DMS 273 treated with DMSO at 0.1 percent for 48 hours (cell line): ENCODE results near the gene SNX2.

Experiments
- DNase-seq: peaks from one replicate; lab custom pipeline; 2025; lab: John Stamatoyannopoulos, UW

SNX2 gene

DNA sequence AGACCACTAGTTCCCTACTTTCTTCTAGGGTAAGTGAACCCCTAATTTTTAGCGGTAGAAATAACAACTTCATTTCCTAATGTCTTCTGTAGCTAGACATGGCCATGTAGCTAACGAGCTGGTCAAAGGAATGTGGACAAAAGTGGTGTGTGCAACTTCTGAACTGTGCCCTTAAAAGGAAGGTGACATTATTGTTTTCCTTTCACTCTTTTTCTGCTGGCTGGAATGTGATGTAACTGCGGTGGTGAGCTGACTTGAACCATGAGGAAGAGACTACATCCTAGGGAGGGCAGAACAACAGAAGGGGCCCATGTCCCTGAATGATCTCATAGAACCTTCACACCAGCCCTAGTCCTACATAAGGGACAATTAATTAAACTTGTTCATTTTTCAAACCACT lies 1.3 kb upstream of the SNX2 start:
- no peak for DNase-seq

GRCh38 chr5:122774519-122774860 lies 390 bp upstream of the SNX2 start:
- no peak for DNase-seq

DNA sequence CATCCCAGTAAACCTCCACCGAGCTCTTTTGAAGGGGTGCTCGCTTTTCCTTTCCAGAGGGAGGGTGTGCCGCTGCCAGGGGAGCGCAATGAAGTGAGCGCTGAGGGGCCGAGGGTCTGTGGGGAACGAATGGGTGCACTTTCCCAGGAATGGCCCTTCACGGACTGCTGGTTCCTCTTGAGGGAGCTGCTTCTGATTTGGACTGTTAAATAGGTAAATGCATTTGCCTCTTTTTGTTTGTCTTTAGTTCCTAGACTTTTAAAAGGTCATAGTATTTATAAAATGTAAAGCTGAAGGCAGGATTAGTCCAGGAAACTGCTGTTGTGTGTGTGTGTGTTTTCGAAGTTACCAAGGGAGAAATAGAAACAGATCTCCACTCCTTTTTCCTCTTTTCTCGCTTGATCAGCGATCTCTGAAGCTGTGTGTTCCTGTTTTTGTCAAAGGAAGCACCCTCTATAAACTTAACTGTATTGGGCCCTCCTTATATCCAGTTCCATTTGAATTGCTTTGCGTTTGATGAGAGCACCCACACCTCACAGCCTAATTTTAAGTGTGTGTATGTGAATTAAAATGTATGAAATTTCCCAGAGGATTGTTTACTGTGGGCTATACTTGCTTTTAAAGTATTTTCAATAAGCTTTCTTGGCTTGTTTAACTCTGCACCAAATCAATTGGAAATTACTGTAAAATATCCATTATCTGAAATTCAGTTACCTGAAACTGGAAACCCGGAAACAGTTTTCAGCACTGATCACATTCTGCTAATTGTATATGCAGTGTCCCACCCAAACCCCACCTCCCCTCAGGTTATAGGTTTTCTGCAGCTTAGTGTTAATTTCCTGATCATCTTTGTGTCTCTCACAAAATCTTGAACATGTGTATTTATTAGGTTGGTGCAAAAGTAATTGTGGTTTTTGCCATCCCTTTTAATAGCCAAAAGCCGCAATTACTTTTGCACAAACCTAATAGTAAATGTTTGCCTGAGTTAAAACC lies 966 bp downstream of the SNX2 start:
- no peak for DNase-seq

DNA sequence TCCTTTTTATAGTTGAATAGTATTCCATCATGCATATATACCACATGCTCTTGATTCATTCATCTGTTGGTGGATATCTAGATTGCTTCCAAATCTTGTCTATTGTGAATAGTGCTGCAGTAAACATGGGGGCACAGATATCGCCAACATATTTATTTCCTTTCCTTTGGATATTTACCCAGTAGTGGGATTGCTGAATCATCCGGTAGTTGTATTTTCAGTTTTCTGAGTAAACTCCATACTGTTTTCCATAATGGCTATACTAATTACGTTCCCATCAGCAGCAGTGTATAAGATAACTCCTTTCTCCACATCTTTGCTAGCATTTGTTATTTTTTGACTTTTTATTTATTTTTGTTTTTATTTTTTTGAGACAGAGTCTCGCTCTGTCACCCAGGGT lies 3.3 kb downstream of the SNX2 start:
- no peak for DNase-seq

DNA sequence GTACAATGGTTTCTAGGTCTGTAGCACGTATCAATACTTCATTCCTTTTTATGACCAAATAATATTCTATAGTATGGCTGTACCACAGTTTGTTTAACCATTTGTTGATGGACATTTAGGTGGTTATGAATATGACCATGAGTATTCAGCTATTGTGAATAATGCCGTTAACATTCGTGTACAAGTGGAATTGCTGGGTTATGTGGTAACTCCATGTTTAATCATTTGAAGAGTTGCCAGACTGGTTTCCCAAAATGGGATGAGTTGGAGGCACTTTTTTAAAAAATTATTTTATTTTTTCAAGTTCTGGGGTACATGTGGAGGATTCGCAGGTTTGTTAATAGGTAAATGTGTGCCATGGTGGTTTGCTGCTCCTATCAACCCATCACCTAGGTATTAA lies 4.6 kb downstream of the SNX2 start:
- DNase-seq: no peak

DNA sequence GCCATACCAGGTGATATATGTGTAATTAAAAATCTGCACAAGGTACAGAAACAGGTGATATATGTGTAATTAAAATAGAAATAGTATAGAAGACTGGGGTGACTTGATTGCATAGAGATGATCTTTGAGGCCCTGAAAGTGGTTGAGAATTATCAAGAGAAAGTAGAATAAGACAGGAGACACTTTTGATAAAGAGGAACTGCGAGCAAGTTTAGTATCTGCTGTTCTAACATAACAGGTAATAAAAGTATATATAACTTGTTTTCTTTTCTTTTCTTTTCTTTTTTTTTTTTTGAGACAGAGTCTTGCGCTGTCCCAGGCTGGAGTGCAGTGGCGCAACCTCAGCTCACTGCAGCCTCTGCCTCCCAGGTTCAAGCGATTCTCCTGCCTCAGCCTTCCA lies 5.4 kb downstream of the SNX2 start:
- no peak for DNase-seq

DNA sequence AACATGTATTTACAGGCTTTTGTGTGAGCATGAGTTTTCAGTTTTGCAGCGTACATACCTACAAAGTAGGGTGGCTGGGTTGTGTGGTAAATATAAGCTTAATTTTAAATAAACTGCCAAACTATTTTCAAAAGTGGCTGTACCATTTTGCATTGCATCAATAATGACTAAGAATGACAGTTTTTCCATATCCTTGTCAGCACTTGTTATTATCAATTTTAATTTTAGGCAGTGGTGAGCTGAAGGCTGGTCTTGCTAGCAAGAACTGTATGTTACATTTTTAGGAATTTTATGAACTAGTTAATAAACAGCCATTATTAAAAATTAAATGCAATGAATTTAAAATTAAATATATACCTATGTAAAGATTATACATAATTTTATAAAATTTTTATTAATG lies 6.6 kb downstream of the SNX2 start:
- no peak for DNase-seq

DNA sequence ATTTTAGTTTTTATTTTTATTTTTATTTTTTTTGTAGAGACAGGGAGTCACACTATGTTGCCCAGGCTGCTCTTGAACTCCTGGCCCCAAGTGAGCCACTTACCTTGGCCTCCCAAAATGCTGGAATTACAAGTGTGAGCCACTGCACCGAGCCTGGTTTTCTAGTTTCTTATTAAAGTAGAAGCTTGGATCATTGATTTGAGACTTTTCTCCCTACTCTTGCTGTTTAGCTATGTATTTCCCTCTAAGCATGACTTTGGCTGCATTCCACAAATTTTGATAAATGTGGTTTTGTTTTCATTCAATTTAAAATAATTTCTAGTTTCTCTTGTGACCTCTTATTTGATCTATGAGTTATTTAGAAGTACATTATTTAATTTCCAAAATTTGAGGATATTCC lies 10.4 kb downstream of the SNX2 start:
- no peak for DNase-seq

DNA sequence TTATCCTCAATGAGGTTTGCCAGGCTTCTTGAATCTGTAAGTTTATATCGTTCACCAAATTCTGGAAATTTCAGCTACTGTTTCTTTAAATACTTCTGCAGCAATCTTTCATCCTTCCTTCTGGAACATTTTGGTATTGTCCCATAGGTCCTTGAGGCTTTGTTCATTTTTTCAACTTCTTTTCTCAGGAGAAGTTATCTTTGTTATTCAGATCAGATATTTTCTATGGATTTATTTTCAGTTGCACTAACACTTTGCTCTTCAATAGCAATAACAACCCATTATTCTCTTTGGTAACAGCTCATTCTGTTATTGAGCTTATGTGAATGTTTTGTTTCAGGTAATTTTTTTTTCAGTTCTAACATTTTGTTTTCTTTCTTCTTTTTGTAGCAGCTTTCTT lies 13.5 kb downstream of the SNX2 start:
- DNase-seq: no peak

DNA sequence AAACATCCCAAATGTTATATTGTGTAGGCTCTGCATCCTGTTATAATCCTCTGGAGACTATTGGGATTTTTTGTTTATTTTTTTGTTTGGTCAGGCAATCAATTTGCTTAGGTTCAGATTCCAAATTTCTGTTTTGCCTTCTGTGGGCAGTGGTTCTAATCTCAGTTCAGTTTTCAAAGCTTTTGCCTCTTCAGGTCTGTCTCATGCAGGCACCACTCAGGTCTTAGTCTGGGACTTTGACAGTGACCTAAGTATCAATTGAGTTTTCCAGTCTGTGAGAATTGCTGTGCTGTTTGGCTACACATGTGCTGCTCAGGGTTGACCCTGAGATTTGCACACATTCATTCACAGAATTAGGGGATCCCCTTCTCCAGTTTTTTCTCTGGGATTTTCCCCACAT lies 14.1 kb downstream of the SNX2 start:
- no peak for DNase-seq

- DNase-seq: no peak
These were observed 14.7 kb downstream of the SNX2 start for GRCh38 chr5:122789461-122790171.

DNA sequence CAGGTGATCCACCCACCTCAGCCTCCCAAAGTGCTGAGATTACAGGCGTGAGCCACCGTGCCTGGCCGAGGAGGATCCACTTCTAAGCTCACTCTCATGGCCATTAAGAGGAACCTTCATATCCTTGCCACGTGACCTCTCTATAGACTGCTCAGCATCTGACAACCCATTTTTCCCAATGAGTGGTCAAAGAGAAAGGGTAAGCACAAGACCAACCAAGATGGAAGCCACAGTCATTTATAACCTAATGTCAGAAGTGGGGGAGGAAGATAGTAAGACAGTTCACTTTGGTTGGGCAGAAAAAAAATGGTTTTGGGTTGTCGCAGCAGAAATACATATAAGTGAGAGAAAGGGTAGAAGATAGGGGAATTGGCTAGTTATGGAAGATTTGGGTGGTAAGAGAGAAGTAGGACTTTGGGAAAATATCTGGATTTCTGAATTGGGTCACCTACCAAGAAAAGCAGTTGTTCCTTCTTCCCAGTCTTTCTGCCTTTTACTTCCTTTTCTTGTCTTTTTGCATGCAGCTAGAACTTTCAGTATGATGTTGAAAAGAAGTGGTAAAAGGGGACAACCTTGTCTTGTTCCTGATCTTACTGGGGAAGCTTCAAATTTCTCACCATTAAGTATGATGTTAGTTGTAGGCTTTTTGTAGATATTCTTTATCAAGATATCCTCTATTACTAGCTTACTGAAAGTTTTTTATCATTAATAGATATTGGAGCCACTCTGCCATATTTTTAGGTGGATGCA lies 15.6 kb downstream of the SNX2 start:
- no peak for DNase-seq

GRCh38 chr5:122805481-122805880 lies 30.6 kb downstream of the SNX2 start:
- DNase-seq: no peak

DNA sequence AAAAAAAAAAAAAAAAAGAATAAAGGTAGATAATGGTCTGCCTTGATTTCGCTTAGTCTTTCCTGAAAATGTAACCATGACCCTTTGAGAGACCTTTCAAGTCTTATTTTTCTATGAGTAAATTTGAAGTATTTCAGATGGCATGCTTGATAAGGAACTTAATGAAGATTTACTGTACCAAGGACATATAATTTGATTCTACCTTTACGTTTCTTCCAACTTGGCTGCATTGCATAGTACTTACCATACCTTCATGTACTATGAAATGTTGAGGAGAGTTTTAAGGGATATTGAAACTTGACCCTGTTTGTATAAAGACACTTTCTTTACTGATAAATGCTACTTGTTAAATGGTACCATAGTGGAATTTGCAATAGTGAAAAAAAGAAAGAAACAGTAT lies 35.5 kb downstream of the SNX2 start:
- no peak for DNase-seq

- no peak for DNase-seq
These were observed 40.4 kb downstream of the SNX2 start for GRCh38 chr5:122815218-122815767.

- DNase-seq: no peak
These were observed 41.9 kb downstream of the SNX2 start for GRCh38 chr5:122816756-122817155.

GRCh38 chr5:122831984-122832383 lies 57.1 kb downstream of the SNX2 start:
- no peak for DNase-seq

- DNase-seq: no peak
These were observed 60.8 kb downstream of the SNX2 start for GRCh38 chr5:122835681-122836080.

- no peak for DNase-seq
These were observed 62.1 kb downstream of the SNX2 start for GRCh38 chr5:122836947-122837346.

DNA sequence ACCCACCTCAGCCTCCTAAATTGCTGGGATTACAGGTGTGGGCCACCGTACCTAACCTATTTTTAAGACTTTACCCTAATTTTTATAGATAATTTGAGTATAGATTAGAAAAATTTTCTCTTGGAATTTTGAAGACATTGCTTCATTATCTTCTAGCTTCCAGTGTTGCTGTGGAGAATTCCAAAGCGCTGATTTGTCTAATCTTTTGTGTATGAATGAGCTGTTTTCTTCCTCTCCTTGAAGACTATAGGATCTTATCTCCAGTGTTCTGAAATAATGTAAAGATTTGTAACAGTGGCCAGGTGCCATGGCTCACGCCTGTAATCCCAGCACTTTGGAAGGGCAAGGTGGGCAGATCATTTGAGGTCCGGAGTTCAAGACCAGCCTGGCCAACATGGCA lies 64.9 kb downstream of the SNX2 start:
- DNase-seq: no peak

DNA sequence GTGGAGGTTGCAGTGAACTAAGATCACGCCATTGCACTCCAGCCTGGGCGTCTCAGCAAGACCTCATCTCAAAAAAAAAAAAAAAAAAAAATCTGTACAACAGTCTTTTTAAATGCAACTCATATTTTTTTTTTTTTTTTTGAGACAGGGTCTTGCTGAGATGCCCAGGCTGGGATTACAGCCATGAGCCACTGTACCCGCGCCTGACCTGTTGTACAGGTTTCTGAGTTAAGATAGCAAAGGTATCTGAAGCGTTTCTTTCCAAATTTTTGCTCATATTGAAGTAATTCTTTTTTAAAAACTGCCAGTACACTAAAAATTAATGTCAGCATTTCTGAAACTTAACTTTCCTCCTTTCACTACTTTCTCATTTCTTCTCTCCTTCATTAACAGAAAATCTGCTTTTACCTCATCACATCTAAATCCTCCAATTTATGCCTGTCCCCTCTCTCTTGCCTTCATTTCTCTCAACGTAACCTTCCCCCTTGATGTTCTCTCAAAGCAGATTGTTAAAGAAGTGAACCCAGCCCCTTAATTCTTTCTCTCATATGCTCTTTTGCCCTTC lies 67.2 kb downstream of the SNX2 start:
- no peak for DNase-seq
